HG02943 (cell line): Measurements from ENCODE around the gene PDE9A.

ENCODE experiments used
- ATAC-seq: cut with Tn5 transposase; IDR thresholded peaks from one replicate; pipeline ENCODE4 v1.9.1; 2021; ENCODE audit warnings: mild to moderate bottlenecking, low read depth, moderate library complexity; ENCODE audit not compliant: unreplicated experiment

The PDE9A gene

DNA sequence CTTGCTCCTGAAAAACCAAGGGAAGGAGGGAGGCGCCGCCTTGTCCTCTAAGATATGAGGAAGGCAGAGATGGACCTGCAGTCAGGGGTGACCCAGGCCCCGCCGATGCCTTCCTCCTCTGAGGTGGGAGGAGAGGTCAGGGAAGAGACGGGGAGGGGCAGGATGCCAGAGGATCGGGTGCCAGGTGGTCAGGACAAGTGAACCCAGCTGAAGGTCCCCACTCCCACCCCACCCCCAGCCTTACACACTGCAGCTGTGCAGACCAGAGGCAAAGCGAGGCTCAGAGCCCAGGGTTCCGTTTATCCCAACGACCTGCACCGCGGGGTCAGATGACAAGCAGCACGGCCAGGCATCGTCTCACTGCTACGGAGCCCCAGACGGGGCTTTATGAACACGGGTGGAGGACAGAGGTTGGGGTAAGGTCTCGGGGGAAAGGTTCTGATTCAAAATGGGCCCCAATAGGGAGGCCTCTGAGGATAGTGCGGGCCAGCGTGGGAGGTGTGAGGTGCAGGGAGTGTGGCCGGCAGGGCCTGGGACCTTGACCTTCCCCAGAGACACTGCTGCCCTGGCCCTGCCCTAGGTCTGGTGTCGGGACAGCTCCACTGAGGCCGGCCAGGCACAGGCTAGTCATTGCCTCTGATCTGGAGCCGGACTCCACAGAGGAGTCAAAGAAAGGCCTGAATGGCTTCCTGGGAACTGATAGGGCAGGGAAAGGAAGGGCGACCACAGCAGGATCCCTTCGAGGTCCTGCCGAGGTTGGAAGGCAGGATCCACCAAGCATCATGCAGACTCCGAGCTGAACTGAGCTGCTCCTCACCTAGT, 113.5 kb downstream of the PDE9A start:
- no peak for ATAC-seq

DNA sequence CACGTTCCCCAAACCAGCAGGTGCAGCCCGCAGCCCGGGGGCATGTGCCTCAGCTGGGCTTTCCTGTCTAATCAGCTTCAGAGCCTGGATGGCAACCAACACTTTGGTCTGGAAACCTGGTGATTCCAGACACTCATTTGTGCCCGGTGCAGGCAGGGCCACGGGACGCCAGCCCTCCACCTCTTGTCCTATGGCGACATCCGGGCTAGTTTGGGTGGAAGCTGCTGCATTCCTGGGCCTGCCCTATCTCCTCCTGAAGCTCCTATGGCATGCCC, 114.1 kb downstream of the PDE9A start:
- no peak for ATAC-seq

DNA sequence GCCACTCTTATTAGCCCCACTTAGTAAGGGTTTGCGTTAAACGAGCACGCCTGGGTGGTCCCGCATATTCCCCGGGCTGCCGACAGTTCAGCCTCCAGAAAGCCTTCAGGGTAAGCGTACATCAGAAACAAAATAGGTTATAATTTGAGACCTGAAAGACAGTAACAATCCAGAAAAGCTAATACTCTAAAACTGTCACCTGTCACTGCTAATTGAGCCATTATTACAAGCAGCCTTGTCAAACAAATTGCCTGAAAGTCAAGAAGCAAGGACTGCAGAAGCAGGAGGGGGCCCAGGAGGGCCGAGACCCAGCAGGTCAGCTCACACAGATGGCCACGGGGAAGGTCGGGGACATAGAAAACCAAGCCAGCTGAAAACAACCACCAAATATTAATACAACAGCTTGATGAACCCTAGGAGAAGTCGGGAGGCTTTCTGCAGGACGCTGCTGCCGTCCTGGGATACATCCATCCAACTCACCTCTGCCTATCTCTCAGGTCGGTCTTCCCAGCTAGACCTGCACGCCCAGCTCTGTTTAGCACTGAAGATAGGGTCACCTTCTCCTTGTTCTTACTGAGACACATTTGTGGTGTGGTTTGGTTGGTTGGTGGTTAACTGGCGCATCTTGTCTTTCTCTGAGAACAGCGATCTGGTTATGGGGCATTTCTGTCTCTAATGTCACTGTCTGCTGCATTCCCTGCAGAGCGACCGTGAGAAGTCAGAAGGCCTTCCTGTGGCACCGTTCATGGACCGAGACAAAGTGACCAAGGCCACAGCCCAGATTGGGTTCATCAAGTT, 115.1 kb downstream of the PDE9A start:
- no peak for ATAC-seq

DNA sequence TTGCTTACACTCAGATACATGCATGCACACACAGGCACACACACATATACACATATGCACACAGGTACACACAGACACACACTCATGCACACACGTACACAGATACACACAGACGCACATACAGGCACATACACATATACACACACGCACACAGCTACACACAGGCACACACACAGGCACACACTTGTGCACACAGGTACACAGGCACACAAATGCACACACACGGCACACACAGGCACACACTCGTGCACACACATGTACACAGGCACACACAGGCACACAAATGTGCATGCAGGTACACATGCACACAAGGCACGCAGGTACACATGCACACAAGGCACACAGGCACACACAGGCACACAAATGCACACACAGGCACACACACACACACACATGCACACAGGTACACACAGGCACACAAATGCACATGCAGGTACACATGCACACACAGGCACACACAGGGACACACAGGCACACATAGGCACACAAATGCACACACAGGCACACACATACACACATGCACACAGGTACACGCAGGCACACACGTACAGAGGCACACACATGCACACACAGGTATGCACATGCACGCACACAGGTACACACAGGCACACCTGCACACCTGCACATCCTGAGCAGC, 115.9 kb downstream of the PDE9A start:
- no peak for ATAC-seq

DNA sequence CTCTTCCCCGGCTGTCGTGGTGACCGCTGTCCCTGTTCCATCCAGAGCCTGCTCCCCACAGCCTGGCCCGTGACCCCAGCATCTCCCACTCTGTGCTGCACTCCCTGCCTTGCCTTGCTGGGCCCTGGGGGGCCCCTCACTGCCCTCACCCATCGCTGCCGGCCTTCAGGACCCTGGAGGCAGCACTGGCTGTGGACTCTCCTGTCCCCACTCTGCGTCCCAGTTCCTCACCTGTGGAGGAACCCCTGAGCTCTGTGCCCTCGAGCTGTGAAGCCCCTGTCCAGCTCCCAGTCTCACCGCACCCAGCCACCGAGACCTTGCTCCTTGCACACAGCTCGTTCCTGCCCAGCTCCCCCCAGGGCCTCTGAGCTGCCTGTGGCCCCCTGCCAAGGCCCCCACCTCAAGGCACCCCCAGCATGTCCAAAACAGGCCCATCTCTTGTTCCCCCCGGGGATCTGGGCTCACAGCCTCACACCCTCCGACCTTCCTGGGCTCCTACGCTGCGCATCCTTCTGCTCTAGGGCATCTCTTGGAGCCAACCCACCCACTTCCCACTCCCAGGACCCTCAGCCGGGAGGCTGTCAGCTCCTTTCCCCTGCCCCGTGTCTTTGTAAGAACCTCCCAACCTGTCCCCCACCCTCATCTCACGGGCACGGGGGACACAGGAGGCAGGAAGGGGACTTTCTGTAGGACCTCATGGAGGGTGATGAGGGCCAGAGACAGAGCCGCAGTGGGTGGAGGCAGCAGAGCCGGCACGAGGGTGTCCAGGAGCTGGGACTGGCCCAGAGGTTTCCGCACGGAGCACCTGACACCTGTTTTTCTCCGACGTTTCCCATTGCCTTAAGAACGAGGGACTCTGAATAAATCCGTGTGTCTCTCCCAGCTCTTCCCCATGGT, 116.6 kb downstream of the PDE9A start:
- ATAC-seq: no peak

DNA sequence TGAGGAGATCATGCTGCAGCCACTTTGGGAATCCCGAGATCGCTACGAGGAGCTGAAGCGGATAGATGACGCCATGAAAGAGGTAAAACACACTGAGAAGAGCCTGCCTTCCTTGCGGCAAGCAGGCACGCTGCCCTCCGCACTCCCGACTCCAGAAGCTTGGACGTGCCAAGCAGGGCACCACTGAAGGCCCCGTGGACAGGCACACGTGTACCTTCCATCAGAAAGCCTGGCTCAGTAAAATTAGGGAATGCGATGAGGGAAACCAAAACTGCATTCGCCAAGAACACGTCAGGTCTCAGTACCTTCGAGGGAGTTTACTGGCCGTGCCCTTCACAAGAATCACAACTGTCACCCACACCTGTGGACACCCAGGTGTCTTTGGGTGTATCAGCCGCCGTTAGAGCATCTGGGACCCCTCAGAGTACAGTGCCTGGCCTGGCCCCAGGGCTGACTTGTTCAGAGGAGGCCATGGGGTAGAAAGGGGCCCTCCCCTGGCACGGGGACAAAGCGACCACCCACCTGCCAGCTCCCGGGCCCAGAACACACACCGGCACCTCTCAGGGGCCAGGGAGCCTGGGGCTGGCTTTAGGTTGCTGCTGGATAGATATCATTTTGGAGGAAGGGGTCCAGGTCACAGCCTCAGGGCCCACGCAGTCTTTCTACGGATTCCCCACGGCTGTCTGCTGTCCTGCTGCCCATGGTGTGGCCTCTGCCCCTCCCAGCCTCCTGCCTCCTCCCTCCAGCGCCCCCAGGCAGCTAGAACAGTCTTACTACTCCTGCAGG, 117.5 kb downstream of the PDE9A start:
- ATAC-seq: no peak

DNA sequence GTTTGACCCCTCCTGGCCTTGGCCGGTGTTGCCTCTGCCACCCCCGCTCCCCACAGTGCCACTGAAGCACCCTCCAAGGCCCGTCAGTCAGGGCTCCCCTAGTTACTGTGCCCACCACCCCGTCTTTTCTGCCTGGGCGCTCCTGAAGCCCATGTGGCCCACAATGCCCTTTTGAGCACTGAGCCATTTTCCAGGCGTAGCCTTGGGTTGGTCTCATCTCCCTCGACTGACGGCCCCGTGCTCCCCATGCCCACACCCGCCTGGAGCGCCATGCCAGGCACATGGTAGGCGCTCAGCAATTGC, 118.0 kb downstream of the PDE9A start:
- ATAC-seq: no peak

DNA sequence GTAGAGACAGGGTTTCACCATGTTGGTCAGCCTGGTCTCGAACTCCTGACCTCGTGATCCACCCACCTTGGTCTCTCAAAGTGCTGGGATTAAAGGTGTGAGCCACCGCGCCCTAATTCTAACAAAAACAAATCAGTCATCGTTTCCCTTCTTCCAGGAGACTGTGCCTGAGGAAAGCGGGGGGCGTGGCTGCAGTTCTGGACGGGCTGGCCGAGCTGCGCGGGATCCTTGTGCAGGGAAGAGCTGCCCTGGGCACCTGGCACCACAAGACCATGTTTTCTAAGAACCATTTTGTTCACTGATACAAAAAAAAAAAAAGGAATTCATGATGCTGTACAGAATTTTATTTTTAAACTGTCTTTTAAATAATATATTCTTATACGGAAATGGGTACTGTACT, 121.7 kb downstream of the PDE9A start:
- ATAC-seq: no peak

DNA sequence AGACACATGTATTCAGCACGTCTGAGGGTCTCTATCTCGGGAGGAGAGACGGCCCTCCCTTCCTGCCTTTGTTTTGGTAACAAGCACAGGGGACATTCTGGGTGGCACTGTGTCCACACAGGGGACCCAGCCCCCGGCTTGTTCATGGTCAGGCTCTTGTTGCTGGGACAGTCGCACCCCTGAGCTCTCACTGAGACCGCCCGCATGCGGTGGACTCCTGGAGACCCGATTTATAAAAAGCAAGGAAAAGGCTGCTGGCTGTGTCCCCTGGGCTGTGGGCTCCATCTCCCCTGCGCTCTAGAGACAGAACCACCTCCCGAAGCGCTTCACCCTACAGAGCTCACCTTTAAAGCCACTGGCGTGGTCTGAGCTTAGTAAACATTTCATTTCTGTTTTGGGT, 122.5 kb downstream of the PDE9A start:
- no peak for ATAC-seq

DNA sequence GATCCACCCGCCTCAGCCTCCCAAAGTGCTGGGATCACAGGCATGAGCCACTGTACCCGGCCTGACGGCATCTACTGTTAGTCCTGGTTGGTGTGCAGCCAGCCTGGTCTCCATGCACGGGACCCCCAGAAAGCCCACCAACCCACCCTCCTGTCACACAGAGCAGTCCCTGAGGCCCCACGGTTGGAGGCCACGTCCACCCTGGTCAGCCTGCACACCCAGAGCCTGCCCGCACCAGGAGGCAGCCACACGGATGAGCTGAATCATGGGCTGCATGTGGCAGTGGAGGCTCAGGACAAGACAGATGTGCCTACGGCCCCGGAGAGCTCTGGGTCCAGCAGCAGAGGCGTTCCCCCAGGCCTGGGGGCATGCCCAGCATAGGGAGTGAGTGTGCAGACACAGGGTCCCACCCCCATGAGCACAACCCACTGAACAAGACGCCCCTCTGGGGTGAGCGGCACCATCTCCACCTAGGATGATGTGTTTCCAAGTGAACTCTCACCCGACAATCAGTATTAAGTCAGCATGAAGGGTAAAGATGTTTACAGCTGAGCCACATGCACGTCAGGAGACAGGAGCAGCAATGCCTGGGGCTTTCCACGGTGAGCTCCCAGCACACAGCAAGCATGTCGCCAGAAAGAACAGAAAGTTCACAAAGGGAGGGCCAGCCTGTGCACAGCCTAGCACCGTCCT, 123.8 kb downstream of the PDE9A start:
- no peak for ATAC-seq

DNA sequence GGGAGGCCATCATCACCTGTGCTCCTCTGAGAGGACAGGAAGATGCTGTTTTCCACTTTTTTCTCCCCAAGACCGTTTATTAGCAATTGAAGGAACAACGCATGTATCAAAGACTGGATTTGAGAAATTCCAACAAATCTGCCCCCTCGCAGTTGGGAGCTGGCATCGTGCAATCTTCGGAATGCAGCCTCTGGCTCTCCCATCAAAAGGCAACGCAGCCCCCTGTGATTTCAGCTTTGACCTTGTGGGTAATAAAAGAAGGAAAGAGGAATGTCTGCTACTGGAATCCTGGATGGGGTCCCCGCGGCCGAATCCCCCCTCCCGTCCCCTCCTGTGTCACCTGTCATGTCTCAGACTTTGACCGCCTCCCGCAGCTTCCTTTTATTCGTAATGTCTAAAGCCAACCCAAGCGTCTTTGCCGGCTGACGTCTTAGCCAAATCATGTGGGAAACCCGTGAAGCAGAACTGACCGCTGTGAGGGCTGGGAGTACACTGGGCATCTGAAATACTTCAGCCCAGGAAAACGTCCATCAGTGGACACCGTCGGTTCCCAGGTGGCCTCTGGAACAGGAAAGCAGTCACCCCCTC, 124.4 kb downstream of the PDE9A start:
- no peak for ATAC-seq

DNA sequence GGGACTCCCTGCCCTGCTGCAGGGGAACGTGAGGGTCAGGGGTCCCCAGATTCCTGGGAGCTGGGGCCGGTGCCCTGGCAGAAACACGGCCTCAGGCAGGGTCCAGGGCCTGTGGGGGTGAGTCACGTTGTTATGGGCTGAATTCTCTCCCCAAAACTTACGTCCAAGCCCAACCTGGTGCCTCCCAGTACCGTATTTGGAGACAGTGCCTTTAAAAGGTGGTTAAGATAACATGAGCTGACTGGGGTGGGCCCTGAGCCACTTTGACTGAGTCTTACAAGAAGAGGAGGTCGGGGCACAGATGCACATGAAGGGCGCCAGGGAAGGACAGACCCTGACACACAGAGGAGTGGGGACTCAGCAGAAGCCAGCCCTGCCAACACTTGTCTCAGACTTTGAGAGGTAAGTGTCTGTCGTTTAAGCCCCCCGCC, 126.0 kb downstream of the PDE9A start:
- no peak for ATAC-seq

DNA sequence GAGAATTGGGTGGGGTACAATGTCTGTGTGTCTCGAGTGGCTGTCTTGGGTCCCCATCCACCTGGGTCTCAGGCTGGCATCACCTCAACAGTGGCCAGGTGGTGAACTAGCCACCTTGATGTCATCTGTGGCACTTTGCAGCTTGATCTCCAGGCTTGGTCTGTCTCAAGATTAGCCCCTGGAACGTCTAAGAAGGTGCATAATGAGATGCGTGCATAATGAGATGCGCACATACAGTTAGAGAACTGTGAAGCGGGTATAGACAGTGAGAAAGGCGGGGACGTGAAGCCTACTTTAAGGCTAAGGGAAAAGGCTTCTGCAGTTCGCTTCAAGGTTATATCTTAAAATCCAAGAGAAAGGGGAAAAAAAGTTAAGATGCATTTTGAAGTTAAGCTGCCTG, 127.2 kb downstream of the PDE9A start:
- ATAC-seq: no peak

DNA sequence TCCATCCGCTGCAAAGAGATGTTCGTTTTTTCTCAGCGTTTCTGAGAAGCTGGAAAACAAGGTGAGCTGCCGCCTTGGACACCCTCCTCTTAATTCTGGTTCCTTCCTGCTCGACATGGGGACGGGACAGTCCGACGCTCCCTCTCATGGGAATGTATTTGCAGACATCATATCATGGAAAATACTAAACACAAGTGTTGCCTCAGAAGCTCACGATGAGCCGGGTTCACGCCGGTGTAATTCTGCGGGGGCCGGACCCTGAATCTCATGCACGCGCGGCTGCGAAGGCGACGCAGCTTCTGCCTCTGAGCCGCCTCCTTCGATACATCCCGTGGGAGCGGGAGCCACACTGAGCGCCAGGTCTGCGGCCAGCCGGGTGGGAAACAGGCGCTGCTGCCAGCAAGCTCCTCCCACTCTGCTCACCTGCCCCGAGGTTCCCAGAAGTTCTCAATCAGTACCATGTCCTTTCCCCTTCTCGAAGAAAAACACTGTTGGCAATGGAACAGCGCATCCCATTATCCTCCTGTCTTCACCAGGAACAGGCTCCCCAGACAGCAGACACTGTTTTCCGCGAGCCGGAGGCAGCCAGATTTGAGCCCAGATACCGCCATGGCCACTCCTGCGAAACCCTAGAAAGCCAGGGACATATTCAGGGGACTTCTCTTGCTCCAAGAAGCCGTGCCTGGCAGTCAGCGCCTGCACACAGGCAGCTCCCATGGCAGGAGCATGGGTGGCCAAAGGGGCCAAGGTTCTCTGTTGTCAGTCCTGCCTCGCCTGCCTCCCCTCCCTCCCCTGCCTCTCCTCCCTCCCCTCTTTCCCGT, 127.9 kb downstream of the PDE9A start:
- no peak for ATAC-seq

DNA sequence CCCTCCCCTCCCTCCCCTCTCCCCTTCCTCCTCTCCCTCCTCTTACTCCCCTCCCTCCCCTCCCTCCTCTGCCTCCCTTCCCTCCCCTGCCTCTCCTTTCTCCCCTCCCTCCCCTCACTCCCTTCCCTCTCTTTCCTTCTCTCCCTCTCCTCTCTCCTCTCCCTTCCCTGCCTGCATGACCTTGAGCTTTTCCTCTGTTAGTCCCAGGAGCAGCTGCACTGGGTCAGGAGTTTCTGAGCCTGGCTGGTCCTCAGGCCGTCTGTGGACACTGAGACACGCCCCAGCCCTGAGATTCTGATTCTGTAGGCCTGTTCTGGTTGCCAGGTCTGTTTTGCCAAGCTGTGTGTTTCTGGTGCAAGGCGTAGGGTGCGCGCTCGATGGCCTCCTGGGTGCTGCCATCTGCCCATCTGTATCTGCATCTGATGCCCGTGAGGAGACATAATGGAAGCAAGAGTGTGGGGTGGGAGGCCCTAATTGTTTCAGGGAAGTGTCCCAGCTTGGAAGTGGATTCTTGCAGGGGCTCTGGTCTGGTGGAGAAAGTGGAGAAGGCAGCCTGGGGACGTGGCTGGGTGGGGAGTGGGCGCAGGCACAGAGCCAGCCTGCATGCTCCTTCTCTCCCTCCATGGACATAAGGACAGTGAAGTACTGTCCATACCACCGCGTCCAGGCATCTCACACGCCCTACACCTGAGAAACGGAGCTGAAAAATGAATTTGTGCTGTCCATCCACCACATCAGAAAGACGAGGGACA, 128.7 kb downstream of the PDE9A start:
- no peak for ATAC-seq

DNA sequence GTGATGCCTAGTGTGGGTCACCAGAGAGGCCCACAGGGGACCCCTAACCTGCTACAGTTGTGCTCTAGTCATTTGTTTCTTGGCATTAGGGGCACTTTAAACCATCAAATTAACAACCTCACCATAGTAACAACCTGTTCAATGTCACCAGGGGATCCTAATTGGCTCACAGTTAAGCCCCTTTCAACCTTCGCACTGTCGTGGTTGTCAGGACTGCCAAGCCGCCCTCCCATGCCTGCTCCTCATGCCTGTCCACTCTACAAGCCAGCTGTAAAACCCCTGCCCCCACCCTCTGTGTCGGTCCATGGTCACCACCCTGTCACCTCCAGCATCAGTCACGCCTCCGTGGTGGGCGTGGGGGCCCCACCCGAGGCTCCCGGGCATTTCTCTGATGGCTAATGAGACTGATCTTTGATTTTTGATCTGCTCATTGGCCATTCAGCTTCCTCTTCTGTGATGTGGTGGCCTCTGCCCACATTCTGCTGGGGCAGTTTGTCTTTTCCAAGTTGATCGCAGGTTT, 129.4 kb downstream of the PDE9A start:
- no peak for ATAC-seq

DNA sequence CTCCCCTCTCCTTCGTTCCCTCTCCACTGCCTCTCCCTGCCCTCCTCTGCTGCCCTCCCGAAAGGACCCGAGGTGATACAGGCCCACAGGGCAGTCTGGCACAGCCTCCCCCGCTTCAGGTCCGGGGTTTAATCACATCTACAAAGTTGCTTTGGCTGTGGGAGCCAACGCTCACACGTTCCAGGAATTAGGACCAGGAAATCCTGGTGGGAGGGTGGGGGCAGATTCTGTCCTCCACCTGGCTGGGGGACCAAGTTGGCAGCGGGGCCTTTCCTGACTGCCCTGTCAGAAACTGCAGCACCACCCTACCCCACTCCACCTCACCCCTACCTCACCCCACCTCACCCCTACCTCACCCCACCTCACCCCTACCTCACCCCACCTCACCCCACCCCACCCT, 130.9 kb downstream of the PDE9A start:
- ATAC-seq: no peak
